Astrocyte (in vitro differentiated cells and primary cell): ENCODE results near the gene SOCS6. TPM values are rescaled to one million over a fixed set of nuclear protein-coding genes. Genes with fewer than 3 reads are reported as not detected.
A peak's percentile ranks its signal among the peaks of the same experiment; 100 is the strongest.

ENCODE experiments used
- DNase-seq: peaks from one replicate; pipeline ENCODE4 v3.0.0-alpha.2; 2010; ENCODE audit warnings: low read depth
- FAIRE-seq: peaks from 2 replicates; lab custom pipeline; 2011; peaks lifted over from hg19 to GRCh38; lab: Jason Lieb, UNC
- H2AFZ ChIP-seq: 2 replicates; pipeline ENCODE4 v1.6.0; 2012; ENCODE audit warnings: low read depth, low read length, inconsistent platforms
- H3K27ac ChIP-seq: 2 replicates; pipeline ENCODE4 v1.5.1; 2011; ENCODE audit warnings: low read depth, low read length, inconsistent platforms
- H3K27me3 ChIP-seq: 2 replicates; pipeline ENCODE4 v1.6.0; 2011; ENCODE audit warnings: low read length, inconsistent platforms; ENCODE audit not compliant: insufficient read depth
- H3K36me3 ChIP-seq: 2 replicates; pipeline ENCODE4 v1.5.1; 2011; ENCODE audit warnings: low read length, inconsistent platforms; ENCODE audit not compliant: insufficient read depth
- H3K4me1 ChIP-seq: 2 replicates; pipeline ENCODE4 v1.5.1; 2011; ENCODE audit warnings: low read length, inconsistent platforms; ENCODE audit not compliant: insufficient read depth
- H3K4me2 ChIP-seq: 2 replicates; pipeline ENCODE4 v1.6.0; 2012; ENCODE audit warnings: low read length, inconsistent platforms
- H3K4me3 ChIP-seq: 2 replicates; pipeline ENCODE4 v1.5.1; 2011; ENCODE audit warnings: low read depth, mild to moderate bottlenecking, low read length, inconsistent platforms; ENCODE audit not compliant: insufficient read depth
- H3K79me2 ChIP-seq: 2 replicates; pipeline ENCODE4 v1.6.0; 2012; ENCODE audit warnings: mild to moderate bottlenecking, low read length, inconsistent platforms; ENCODE audit not compliant: insufficient read depth
- H3K9ac ChIP-seq: 2 replicates; pipeline ENCODE4 v1.6.0; 2012; ENCODE audit warnings: mild to moderate bottlenecking, low read length, inconsistent platforms
- H3K9me3 ChIP-seq: 2 replicates; pipeline ENCODE4 v1.5.1; 2012; ENCODE audit warnings: low read depth, mild to moderate bottlenecking, low read length, inconsistent platforms; ENCODE audit not compliant: insufficient read depth
- H4K20me1 ChIP-seq: 2 replicates; pipeline ENCODE4 v1.6.0; 2012; ENCODE audit warnings: low read length, inconsistent platforms; ENCODE audit not compliant: insufficient read depth
- H3K27ac Mint-ChIP-seq: one replicate; pipeline ENCODE4 v1.8.0; 2021; ENCODE audit warnings: mild to moderate bottlenecking, mixed read lengths; ENCODE audit not compliant: unreplicated experiment
- H3K27me3 Mint-ChIP-seq: one replicate; pipeline ENCODE4 v1.8.0; 2021; ENCODE audit warnings: low read depth, mixed read lengths; ENCODE audit not compliant: unreplicated experiment
- H3K36me3 Mint-ChIP-seq: one replicate; pipeline ENCODE4 v1.8.0; 2021; ENCODE audit warnings: low read depth, mixed read lengths; ENCODE audit not compliant: unreplicated experiment
- H3K4me1 Mint-ChIP-seq: one replicate; pipeline ENCODE4 v1.8.0; 2021; ENCODE audit warnings: low read depth, mixed read lengths; ENCODE audit not compliant: unreplicated experiment
- H3K4me3 Mint-ChIP-seq: one replicate; pipeline ENCODE4 v1.8.0; 2021; ENCODE audit warnings: mild to moderate bottlenecking, moderate library complexity, mixed read lengths; ENCODE audit not compliant: unreplicated experiment
- H3K9me3 Mint-ChIP-seq: one replicate; pipeline ENCODE4 v1.8.0; 2021; ENCODE audit warnings: mild to moderate bottlenecking, mixed read lengths; ENCODE audit not compliant: unreplicated experiment
- CTCF ChIP-seq: IDR thresholded peaks from 2 replicates; pipeline ENCODE4 v1.5.1; 2011; ENCODE audit warnings: low read depth, mild to moderate bottlenecking, inconsistent platforms, low read length, moderate library complexity; ENCODE audit not compliant: insufficient read depth
- EZH2 ChIP-seq: IDR thresholded peaks from 2 replicates; pipeline ENCODE4 v1.6.1; 2012; ENCODE audit warnings: mild to moderate bottlenecking, low read length, inconsistent platforms; ENCODE audit not compliant: insufficient read depth
- total RNA-seq: library from RNA; stranded (reverse); gene quantifications from 2 replicates; pipeline ENCODE4 v1.2.1, GENCODE V29; 2021

Gene SOCS6
- total RNA-seq, 1 donor from 2014 or later: 24.1 TPM

- no peak overlapping the region for H3K9ac ChIP-seq
- no peaks in the 10 kb centered on the region for H3K27me3 Mint-ChIP-seq
- peaks cover 89% of the 10 kb centered on the region for H4K20me1 ChIP-seq
- H3K27ac Mint-ChIP-seq: no peak overlapping the region
- H3K36me3 Mint-ChIP-seq: peaks cover 3% of the 10 kb centered on the region
- no peak overlapping the region for H3K27ac ChIP-seq
- no peak overlapping the region for H3K4me3 Mint-ChIP-seq
- peaks cover 99% of the 10 kb centered on the region for H3K79me2 ChIP-seq
- FAIRE-seq (no peak), DNase-seq (no peak)
- no peaks in the 10 kb centered on the region for H3K9me3 Mint-ChIP-seq
- peaks cover 23% of the 10 kb centered on the region for H3K4me1 ChIP-seq
- H2AFZ ChIP-seq: no peak overlapping the region
- H3K36me3 ChIP-seq: no peaks in the 10 kb centered on the region
- TF ChIP-seq CTCF: no peak
- TF ChIP-seq EZH2: no peak
- peaks cover 48% of the 10 kb centered on the region for H3K4me1 Mint-ChIP-seq
- H3K4me3 ChIP-seq: no peak overlapping the region
- H3K9me3 ChIP-seq: no peaks in the 10 kb centered on the region
- no peak overlapping the region for H3K4me2 ChIP-seq
- no peaks in the 10 kb centered on the region for H3K27me3 ChIP-seq
Measured at GRCh38 chr18:70294471-70295191, 5.8 kb downstream of the SOCS6 start.

- no peaks in the 10 kb centered on the region for H3K27me3 Mint-ChIP-seq
- no peaks in the 10 kb centered on the region for H3K9me3 Mint-ChIP-seq
- peaks cover 22% of the 10 kb centered on the region for H3K4me1 ChIP-seq
- FAIRE-seq (no peak), DNase-seq (no peak)
- TF ChIP-seq EZH2 (no peak), CTCF (no peak)
- peaks cover 99% of the 10 kb centered on the region for H3K79me2 ChIP-seq
- H3K36me3 Mint-ChIP-seq: no peaks in the 10 kb centered on the region
- H3K9me3 ChIP-seq: no peaks in the 10 kb centered on the region
- no peak overlapping the region for H3K27ac ChIP-seq
- H4K20me1 ChIP-seq: peaks cover 89% of the 10 kb centered on the region
- no peaks in the 10 kb centered on the region for H3K27me3 ChIP-seq
- no peaks in the 10 kb centered on the region for H3K36me3 ChIP-seq
- H2AFZ ChIP-seq: no peak overlapping the region
- peaks cover 46% of the 10 kb centered on the region for H3K4me1 Mint-ChIP-seq
- no peak overlapping the region for H3K4me3 Mint-ChIP-seq
- H3K4me3 ChIP-seq: no peak overlapping the region
- H3K27ac Mint-ChIP-seq: no peak overlapping the region
- peak overlapping the region; percentile 19 for H3K9ac ChIP-seq
- peak overlapping the region; percentile 75 for H3K4me2 ChIP-seq
Measured at GRCh38 chr18:70295192-70296188, 6.6 kb downstream of the SOCS6 start.
